OCI-LY3 (cell line): Measurements from ENCODE around the gene FGF22.

Source experiments
- EZH2phosphoT487 ChIP-seq: fragments of 200-600 bp; shearing (Covaris generic); IDR thresholded peaks from 2 replicates; pipeline ENCODE4 v1.6.1; 2018; ENCODE audit warnings: antibody characterized with exemption, mixed run types, low read depth
- TF ChIP-seq, protein P1 (sequence below): fragments of 200-600, 300-600 bp; sonication (generic); IDR thresholded peaks from 2 replicates; pipeline ENCODE4 v1.5.1; 2014; ENCODE audit warnings: antibody characterized with exemption, low read length, low read depth

DNA sequence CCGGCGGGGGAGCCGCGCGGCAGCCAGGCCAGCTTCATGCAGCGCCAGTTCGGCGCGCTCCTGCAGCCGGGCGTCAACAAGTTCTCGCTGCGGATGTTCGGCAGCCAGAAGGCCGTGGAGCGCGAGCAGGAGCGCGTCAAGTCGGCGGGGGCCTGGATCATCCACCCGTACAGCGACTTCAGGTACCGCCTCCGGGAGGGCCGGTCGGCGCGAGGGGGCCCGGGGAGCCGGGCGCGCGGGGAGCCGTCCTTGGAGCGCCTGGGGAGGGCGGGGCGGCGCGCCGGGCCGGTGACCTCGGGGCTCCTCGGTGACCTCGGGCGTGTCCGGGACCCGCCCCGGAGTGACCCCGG lies 49.3 kb upstream of the FGF22 start:
- TF ChIP-seq, protein P1, sequence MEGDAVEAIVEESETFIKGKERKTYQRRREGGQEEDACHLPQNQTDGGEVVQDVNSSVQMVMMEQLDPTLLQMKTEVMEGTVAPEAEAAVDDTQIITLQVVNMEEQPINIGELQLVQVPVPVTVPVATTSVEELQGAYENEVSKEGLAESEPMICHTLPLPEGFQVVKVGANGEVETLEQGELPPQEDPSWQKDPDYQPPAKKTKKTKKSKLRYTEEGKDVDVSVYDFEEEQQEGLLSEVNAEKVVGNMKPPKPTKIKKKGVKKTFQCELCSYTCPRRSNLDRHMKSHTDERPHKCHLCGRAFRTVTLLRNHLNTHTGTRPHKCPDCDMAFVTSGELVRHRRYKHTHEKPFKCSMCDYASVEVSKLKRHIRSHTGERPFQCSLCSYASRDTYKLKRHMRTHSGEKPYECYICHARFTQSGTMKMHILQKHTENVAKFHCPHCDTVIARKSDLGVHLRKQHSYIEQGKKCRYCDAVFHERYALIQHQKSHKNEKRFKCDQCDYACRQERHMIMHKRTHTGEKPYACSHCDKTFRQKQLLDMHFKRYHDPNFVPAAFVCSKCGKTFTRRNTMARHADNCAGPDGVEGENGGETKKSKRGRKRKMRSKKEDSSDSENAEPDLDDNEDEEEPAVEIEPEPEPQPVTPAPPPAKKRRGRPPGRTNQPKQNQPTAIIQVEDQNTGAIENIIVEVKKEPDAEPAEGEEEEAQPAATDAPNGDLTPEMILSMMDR = no peak
- TF ChIP-seq EZH2phosphoT487 = no peak
